Measurements from ENCODE around the gene ZNF362. TPM values are rescaled to one million over a fixed set of nuclear protein-coding genes. Genes with fewer than 3 reads are reported as not detected.

The ZNF362 gene
- polyA plus RNA-seq, 1 of the 3 experiments (the other 2 are of a cell fraction): 17.1 TPM

- Histone ChIP-seq H3K79me2 (ENCODE audit: insufficient read depth) (no peaks in the 10 kb centered on the region), H3K4me3 (ENCODE audit: low read depth in 2 of 2, low read length in 1 of 2) (no peak overlapping the region), H3K9me3 (no peaks in the 10 kb centered on the region), H4K20me1 (ENCODE audit: insufficient read depth) (no peaks in the 10 kb centered on the region), H3K4me2 (no peak overlapping the region), H2AFZ (ENCODE audit: low read depth) (no peak overlapping the region), H3K4me1 (ENCODE audit: control insufficient read depth in 1 of 2, insufficient read depth in 2 of 2, low read depth in 1 of 2, low read length in 1 of 2) (no peaks in the 10 kb centered on the region; a peak in 1 of 4 replicates), H3K27ac (ENCODE audit: low read depth in 2 of 2, low read length in 1 of 2) (no peak overlapping the region), H3K9ac (no peak overlapping the region), H3K9me2 (no peaks in the 10 kb centered on the region), H3K27me3 (ENCODE audit: insufficient read depth) (no peaks in the 10 kb centered on the region), H3F3A (replicated peaks; ENCODE audit: insufficient read depth) (no peaks in the 10 kb centered on the region), H3K36me3 (replicated peaks in 1 of 2; ENCODE audit: control insufficient read depth in 1 of 2, insufficient read depth in 2 of 2, low read length in 1 of 2) (peaks cover 15 to 34% of the 10 kb centered on the region in 2 experiments)
- TF ChIP-seq NFIC (IDR thresholded peaks at IDR 0.05; ENCODE audit: borderline replicate concordance): no peak
- TF ChIP-seq FOSL2 (IDR thresholded peaks at IDR 0.05; ENCODE audit: borderline replicate concordance, low read depth): no peak
- no peak for DNase-seq
- ChIA-PET CTCF (no interaction called here), POLR2A (no interaction called here)
- WGBS (ENCODE audit: low lambda C conversion rate): 89% methylated on average over 5 of the region's 5 CpGs
Measured at GRCh38 chr1:33300673-33301072, 44.4 kb downstream of the ZNF362 start.

DNA sequence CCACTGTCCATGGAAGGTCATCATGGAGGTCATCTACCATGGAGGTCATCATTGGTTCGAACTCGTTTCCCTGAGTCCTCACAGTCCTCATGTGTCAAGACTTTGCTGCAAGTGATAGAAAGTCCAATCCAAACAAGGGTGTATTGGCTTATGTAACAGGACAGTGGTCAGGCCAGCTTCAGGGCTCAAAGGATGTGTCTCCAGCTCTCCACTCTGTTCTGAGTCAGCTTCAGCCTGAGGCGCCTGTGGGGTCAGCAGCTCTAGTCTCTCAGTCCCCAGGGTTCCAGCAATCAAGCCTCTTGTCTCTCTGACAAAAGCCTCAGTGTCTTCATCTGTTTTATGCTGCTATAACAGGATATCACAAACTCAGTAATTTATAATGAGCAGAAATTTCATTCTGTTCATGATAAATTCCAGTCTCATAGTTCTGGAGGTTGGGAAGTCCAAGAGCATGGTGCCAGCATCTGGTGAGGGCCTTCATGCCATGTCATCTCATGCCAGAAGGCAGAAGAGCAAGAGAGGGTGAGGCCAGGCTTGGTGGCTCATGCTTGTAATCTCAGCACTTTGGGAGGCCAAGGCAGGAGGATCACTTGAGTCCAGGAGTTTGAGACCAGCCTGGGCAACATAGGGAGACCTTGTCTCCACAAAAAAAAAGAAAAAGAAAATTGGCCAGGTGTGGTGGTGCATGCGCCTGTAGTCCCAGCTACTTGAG lies 45.1 kb downstream of the ZNF362 start:
- H3K4me1 ChIP-seq (ENCODE audit: control insufficient read depth in 1 of 2, insufficient read depth in 2 of 2, low read depth in 1 of 2, low read length in 1 of 2): no peaks in the 10 kb centered on the region; a peak in 1 of 4 replicates
- no peak overlapping the region for H2AFZ ChIP-seq (ENCODE audit: low read depth)
- H3K4me3 ChIP-seq (ENCODE audit: low read depth in 2 of 2, low read length in 1 of 2): no peak overlapping the region
- peaks cover 11 to 27% of the 10 kb centered on the region in 2 experiments for H3K36me3 ChIP-seq (replicated peaks in 1 of 2; ENCODE audit: control insufficient read depth in 1 of 2, insufficient read depth in 2 of 2, low read length in 1 of 2)
- H3K27me3 ChIP-seq (ENCODE audit: insufficient read depth): no peaks in the 10 kb centered on the region
- H3K4me2 ChIP-seq: no peak overlapping the region
- no peaks in the 10 kb centered on the region for H3K9me3 ChIP-seq
- no peaks in the 10 kb centered on the region for H4K20me1 ChIP-seq (ENCODE audit: insufficient read depth)
- H3K79me2 ChIP-seq (ENCODE audit: insufficient read depth): no peaks in the 10 kb centered on the region
- H3K9me2 ChIP-seq: no peaks in the 10 kb centered on the region
- no peak overlapping the region for H3K9ac ChIP-seq
- DNase-seq: no peak
- H3K27ac ChIP-seq (ENCODE audit: low read depth in 2 of 2, low read length in 1 of 2): no peak overlapping the region
- 91% methylated on average over 4 of the region's 4 CpGs for WGBS (ENCODE audit: low lambda C conversion rate)
- TF ChIP-seq RFX5 (IDR thresholded peaks at IDR 0.05; ENCODE audit: low read length): no peak
- no peaks in the 10 kb centered on the region for H3F3A ChIP-seq (replicated peaks; ENCODE audit: insufficient read depth)
- ChIA-PET CTCF (interaction anchor here (0.6 kb wide), 1 partner anchor 174 kb away, joined by 3 read pairs; no protein-coding TSS in a partner anchor), POLR2A (no interaction called here)

GRCh38 chr1:33302325-33302724 lies 46.0 kb downstream of the ZNF362 start:
- H4K20me1 ChIP-seq (ENCODE audit: insufficient read depth): no peaks in the 10 kb centered on the region
- POLR2A ChIA-PET: no interaction called here

More at GRCh38 chr1:33302325-33302724, 46.0 kb downstream of the ZNF362 start:
- DNase-seq: no peak
- Histone ChIP-seq H3F3A (replicated peaks; ENCODE audit: insufficient read depth) (no peaks in the 10 kb centered on the region), H3K9me2 (no peaks in the 10 kb centered on the region), H3K79me2 (ENCODE audit: insufficient read depth) (no peaks in the 10 kb centered on the region), H3K27me3 (ENCODE audit: insufficient read depth) (no peaks in the 10 kb centered on the region), H2AFZ (ENCODE audit: low read depth) (no peak overlapping the region), H3K4me2 (no peak overlapping the region), H3K4me3 (ENCODE audit: low read depth in 2 of 2, low read length in 1 of 2) (no peak overlapping the region), H3K27ac (ENCODE audit: low read depth in 2 of 2, low read length in 1 of 2) (no peak overlapping the region), H3K9ac (no peak overlapping the region), H3K36me3 (replicated peaks in 1 of 2; ENCODE audit: control insufficient read depth in 1 of 2, insufficient read depth in 2 of 2, low read length in 1 of 2) (peaks cover 6 to 19% of the 10 kb centered on the region in 2 experiments), H3K9me3 (no peaks in the 10 kb centered on the region), H3K4me1 (ENCODE audit: control insufficient read depth in 1 of 2, insufficient read depth in 2 of 2, low read depth in 1 of 2, low read length in 1 of 2) (no peaks in the 10 kb centered on the region; a peak in 1 of 4 replicates)
- 100% methylated on average over 1 of the region's 1 CpG for WGBS (ENCODE audit: low lambda C conversion rate)
- CTCF ChIA-PET: interaction anchor here (0.8 to 1.5 kb wide), 2 partner anchors 64 to 81 kb away, joined by 3 read pairs; no protein-coding TSS in a partner anchor
- TF ChIP-seq, protein P1, sequence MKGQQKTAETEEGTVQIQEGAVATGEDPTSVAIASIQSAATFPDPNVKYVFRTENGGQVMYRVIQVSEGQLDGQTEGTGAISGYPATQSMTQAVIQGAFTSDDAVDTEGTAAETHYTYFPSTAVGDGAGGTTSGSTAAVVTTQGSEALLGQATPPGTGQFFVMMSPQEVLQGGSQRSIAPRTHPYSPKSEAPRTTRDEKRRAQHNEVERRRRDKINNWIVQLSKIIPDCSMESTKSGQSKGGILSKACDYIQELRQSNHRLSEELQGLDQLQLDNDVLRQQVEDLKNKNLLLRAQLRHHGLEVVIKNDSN (IDR thresholded peaks at IDR 0.05; ENCODE audit: borderline replicate concordance, low read depth): peak; percentile 77; the same call in 1 of the 2 replicates
- TF ChIP-seq EP300 (IDR thresholded peaks at IDR 0.05; ENCODE audit: borderline replicate concordance in 1 of 2, low read depth in 1 of 2, low read length in 1 of 2): no peak
- TF ChIP-seq, protein P2, sequence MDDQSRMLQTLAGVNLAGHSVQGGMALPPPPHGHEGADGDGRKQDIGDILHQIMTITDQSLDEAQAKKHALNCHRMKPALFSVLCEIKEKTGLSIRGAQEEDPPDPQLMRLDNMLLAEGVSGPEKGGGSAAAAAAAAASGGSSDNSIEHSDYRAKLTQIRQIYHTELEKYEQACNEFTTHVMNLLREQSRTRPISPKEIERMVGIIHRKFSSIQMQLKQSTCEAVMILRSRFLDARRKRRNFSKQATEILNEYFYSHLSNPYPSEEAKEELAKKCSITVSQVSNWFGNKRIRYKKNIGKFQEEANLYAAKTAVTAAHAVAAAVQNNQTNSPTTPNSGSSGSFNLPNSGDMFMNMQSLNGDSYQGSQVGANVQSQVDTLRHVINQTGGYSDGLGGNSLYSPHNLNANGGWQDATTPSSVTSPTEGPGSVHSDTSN (IDR thresholded peaks at IDR 0.05): no peak

All from SK-N-SH (cell line).